WTC11 (cell line): ENCODE measurements around the gene METTL24. TPM values are rescaled to one million over a fixed set of nuclear protein-coding genes. Genes with fewer than 3 reads are reported as not detected.
A peak's percentile ranks its signal among the peaks of the same experiment; 100 is the strongest.

Source experiments
- ATAC-seq: fragments of 200-7000 bp; cut with Tn5 transposase; 2 replicates; pipeline ENCODE4 v1.10.0; 2021; ENCODE audit warnings: mild to moderate bottlenecking, moderate library complexity
- CTCF ChIA-PET: fragments of 300-600 bp; sonication (Branson Sonifier 250); formaldehyde crosslinking; loops from one replicate; lab custom pipeline; 2021; ENCODE audit warnings: antibody characterized with exemption; lab: Charles Lee
- POLR2A ChIA-PET: fragments of 350-600 bp; sonication (Branson Sonifier 250); formaldehyde crosslinking; loops from one replicate; lab custom pipeline; 2021; ENCODE audit warnings: antibody characterized with exemption; lab: Charles Lee
- DNase-seq: peaks from one replicate; pipeline ENCODE4 v3.0.0; 2021; ENCODE audit warnings: low spot score
- H3K27ac Mint-ChIP-seq: 2 replicates; pipeline ENCODE4 v1.8.0; 2021; ENCODE audit warnings: mixed read lengths
- H3K27me3 Mint-ChIP-seq: 2 replicates; pipeline ENCODE4 v1.8.0; 2021; ENCODE audit warnings: low read depth, mild to moderate bottlenecking, moderate library complexity, mixed read lengths
- H3K36me3 Mint-ChIP-seq: 2 replicates; pipeline ENCODE4 v1.8.0; 2021; ENCODE audit warnings: mixed read lengths
- H3K4me1 Mint-ChIP-seq: 2 replicates; pipeline ENCODE4 v1.8.0; 2022; ENCODE audit warnings: mixed read lengths
- H3K4me3 Mint-ChIP-seq: 2 replicates; pipeline ENCODE4 v1.8.0; 2021; ENCODE audit warnings: mild to moderate bottlenecking, moderate library complexity, mixed read lengths
- H3K9me3 Mint-ChIP-seq: 2 replicates; pipeline ENCODE4 v1.8.0; 2021; ENCODE audit warnings: mixed read lengths
- IRF2 ChIP-seq: sonication (generic); formaldehyde crosslinking; IDR thresholded peaks from 2 replicates; pipeline ENCODE4 v1.8.0; 2022; ENCODE audit warnings: low read depth, missing genetic modification reagents, borderline replicate concordance
- TCF7 ChIP-seq: sonication (generic); formaldehyde crosslinking; IDR thresholded peaks from 2 replicates; pipeline ENCODE4 v1.8.0; 2022; ENCODE audit warnings: mild to moderate bottlenecking, low read depth, missing genetic modification reagents, moderate library complexity
- total RNA-seq: library from RNA; stranded (reverse); gene quantifications from 3 replicates; pipeline ENCODE4 v1.2.3, GENCODE V29; 2021
- TF ChIP-seq, protein P1 (sequence below): sonication (generic); formaldehyde crosslinking; IDR thresholded peaks from 2 replicates; pipeline ENCODE4 v1.8.1; 2022; ENCODE audit warnings: mild to moderate bottlenecking, moderate library complexity, missing genetic modification reagents
- TF ChIP-seq, protein P2 (sequence below): fragments of 250-450 bp; sonication (Bioruptor Pico); IDR thresholded peaks from 2 replicates; pipeline ENCODE4 v1.9.0; 2021; ENCODE audit warnings: mild to moderate bottlenecking, borderline replicate concordance
- TF ChIP-seq, protein P3 (sequence below): sonication (generic); formaldehyde crosslinking; IDR thresholded peaks from 2 replicates; pipeline ENCODE4 v1.8.1; 2023; ENCODE audit warnings: mild to moderate bottlenecking, missing genetic modification reagents, borderline replicate concordance
- TF ChIP-seq, protein P4 (sequence below): fragments of 250-450 bp; sonication (Bioruptor Pico); IDR thresholded peaks from 2 replicates; pipeline ENCODE4 v1.9.0; 2021; ENCODE audit warnings: mild to moderate bottlenecking
- TF ChIP-seq, protein P5 (sequence below): sonication (generic); formaldehyde crosslinking; conservative IDR thresholded peaks from 2 replicates; pipeline ENCODE4 v1.8.1; 2023; ENCODE audit warnings: mild to moderate bottlenecking, low read depth, missing genetic modification reagents, moderate library complexity

The METTL24 gene
- total RNA-seq, 1 experiment from 2014 or later, result 0.31 TPM

DNA sequence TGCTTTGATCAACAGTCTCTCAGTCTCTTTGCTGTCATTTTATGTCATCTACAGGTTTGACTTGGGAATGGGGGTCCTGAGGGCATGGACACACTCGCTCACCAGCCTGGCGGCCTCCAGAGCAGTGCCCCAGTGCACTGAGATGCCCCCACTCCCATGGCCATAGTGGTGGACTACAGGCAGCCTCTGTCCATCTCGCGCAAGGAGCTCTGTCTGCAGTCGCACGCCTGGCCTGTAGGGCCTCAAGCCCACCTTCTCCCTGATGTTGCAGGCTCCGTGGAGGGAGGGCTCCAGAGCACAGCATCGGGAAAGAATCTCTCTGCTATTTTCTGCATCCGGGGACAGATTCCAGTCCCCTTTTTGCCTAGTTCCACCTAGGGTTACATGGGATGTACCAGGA lies 34.6 kb upstream of the METTL24 start:
- H3K9me3 Mint-ChIP-seq, result no peaks in the 10 kb centered on the region
- ATAC-seq, result peak; percentile 95

More for the DNA sequence above, 34.6 kb upstream of the METTL24 start:
- peak; percentile 38 for DNase-seq
- H3K27me3 Mint-ChIP-seq, result no peaks in the 10 kb centered on the region
- H3K27ac Mint-ChIP-seq, result 0 out of 2 replicates have a peak overlapping the region, but pooled peaks have one; percentile 15
- H3K4me1 Mint-ChIP-seq, result peaks cover 11% of the 10 kb centered on the region
- ChIA-PET CTCF (interaction anchor here (0.5 to 2.0 kb wide), 8 partner anchors 51 to 811 kb away, joined by 3 to 16 read pairs (median 3); no protein-coding TSS in a partner anchor), POLR2A (no interaction called here)
- no peaks in the 10 kb centered on the region for H3K36me3 Mint-ChIP-seq
- TF ChIP-seq, protein P1, sequence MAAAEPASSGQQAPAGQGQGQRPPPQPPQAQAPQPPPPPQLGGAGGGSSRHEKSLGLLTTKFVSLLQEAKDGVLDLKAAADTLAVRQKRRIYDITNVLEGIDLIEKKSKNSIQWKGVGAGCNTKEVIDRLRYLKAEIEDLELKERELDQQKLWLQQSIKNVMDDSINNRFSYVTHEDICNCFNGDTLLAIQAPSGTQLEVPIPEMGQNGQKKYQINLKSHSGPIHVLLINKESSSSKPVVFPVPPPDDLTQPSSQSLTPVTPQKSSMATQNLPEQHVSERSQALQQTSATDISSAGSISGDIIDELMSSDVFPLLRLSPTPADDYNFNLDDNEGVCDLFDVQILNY, result no peak
- TF ChIP-seq, protein P2, sequence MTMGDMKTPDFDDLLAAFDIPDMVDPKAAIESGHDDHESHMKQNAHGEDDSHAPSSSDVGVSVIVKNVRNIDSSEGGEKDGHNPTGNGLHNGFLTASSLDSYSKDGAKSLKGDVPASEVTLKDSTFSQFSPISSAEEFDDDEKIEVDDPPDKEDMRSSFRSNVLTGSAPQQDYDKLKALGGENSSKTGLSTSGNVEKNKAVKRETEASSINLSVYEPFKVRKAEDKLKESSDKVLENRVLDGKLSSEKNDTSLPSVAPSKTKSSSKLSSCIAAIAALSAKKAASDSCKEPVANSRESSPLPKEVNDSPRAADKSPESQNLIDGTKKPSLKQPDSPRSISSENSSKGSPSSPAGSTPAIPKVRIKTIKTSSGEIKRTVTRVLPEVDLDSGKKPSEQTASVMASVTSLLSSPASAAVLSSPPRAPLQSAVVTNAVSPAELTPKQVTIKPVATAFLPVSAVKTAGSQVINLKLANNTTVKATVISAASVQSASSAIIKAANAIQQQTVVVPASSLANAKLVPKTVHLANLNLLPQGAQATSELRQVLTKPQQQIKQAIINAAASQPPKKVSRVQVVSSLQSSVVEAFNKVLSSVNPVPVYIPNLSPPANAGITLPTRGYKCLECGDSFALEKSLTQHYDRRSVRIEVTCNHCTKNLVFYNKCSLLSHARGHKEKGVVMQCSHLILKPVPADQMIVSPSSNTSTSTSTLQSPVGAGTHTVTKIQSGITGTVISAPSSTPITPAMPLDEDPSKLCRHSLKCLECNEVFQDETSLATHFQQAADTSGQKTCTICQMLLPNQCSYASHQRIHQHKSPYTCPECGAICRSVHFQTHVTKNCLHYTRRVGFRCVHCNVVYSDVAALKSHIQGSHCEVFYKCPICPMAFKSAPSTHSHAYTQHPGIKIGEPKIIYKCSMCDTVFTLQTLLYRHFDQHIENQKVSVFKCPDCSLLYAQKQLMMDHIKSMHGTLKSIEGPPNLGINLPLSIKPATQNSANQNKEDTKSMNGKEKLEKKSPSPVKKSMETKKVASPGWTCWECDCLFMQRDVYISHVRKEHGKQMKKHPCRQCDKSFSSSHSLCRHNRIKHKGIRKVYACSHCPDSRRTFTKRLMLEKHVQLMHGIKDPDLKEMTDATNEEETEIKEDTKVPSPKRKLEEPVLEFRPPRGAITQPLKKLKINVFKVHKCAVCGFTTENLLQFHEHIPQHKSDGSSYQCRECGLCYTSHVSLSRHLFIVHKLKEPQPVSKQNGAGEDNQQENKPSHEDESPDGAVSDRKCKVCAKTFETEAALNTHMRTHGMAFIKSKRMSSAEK (CRISPR knock-in tag), result no peak
- TF ChIP-seq, protein P3, sequence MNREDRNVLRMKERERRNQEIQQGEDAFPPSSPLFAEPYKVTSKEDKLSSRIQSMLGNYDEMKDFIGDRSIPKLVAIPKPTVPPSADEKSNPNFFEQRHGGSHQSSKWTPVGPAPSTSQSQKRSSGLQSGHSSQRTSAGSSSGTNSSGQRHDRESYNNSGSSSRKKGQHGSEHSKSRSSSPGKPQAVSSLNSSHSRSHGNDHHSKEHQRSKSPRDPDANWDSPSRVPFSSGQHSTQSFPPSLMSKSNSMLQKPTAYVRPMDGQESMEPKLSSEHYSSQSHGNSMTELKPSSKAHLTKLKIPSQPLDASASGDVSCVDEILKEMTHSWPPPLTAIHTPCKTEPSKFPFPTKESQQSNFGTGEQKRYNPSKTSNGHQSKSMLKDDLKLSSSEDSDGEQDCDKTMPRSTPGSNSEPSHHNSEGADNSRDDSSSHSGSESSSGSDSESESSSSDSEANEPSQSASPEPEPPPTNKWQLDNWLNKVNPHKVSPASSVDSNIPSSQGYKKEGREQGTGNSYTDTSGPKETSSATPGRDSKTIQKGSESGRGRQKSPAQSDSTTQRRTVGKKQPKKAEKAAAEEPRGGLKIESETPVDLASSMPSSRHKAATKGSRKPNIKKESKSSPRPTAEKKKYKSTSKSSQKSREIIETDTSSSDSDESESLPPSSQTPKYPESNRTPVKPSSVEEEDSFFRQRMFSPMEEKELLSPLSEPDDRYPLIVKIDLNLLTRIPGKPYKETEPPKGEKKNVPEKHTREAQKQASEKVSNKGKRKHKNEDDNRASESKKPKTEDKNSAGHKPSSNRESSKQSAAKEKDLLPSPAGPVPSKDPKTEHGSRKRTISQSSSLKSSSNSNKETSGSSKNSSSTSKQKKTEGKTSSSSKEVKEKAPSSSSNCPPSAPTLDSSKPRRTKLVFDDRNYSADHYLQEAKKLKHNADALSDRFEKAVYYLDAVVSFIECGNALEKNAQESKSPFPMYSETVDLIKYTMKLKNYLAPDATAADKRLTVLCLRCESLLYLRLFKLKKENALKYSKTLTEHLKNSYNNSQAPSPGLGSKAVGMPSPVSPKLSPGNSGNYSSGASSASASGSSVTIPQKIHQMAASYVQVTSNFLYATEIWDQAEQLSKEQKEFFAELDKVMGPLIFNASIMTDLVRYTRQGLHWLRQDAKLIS, result no peak
- TF ChIP-seq, protein P4, sequence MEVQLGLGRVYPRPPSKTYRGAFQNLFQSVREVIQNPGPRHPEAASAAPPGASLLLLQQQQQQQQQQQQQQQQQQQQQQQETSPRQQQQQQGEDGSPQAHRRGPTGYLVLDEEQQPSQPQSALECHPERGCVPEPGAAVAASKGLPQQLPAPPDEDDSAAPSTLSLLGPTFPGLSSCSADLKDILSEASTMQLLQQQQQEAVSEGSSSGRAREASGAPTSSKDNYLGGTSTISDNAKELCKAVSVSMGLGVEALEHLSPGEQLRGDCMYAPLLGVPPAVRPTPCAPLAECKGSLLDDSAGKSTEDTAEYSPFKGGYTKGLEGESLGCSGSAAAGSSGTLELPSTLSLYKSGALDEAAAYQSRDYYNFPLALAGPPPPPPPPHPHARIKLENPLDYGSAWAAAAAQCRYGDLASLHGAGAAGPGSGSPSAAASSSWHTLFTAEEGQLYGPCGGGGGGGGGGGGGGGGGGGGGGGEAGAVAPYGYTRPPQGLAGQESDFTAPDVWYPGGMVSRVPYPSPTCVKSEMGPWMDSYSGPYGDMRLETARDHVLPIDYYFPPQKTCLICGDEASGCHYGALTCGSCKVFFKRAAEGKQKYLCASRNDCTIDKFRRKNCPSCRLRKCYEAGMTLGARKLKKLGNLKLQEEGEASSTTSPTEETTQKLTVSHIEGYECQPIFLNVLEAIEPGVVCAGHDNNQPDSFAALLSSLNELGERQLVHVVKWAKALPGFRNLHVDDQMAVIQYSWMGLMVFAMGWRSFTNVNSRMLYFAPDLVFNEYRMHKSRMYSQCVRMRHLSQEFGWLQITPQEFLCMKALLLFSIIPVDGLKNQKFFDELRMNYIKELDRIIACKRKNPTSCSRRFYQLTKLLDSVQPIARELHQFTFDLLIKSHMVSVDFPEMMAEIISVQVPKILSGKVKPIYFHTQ (CRISPR knock-in tag), result no peak
- TF ChIP-seq, protein P5, sequence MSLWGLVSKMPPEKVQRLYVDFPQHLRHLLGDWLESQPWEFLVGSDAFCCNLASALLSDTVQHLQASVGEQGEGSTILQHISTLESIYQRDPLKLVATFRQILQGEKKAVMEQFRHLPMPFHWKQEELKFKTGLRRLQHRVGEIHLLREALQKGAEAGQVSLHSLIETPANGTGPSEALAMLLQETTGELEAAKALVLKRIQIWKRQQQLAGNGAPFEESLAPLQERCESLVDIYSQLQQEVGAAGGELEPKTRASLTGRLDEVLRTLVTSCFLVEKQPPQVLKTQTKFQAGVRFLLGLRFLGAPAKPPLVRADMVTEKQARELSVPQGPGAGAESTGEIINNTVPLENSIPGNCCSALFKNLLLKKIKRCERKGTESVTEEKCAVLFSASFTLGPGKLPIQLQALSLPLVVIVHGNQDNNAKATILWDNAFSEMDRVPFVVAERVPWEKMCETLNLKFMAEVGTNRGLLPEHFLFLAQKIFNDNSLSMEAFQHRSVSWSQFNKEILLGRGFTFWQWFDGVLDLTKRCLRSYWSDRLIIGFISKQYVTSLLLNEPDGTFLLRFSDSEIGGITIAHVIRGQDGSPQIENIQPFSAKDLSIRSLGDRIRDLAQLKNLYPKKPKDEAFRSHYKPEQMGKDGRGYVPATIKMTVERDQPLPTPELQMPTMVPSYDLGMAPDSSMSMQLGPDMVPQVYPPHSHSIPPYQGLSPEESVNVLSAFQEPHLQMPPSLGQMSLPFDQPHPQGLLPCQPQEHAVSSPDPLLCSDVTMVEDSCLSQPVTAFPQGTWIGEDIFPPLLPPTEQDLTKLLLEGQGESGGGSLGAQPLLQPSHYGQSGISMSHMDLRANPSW, result no peak
- TF ChIP-seq IRF2 (CRISPR knock-in tag) (no peak), TCF7 (CRISPR knock-in tag) (no peak)
- H3K4me3 Mint-ChIP-seq, result no peak overlapping the region
